SK-N-MC (cell line): ENCODE measurements around the gene LYPD1.

Source experiments
- EZH2 ChIP-seq: fragments of 200-600 bp; sonication (generic); IDR thresholded peaks from one replicate; pipeline ENCODE4 v1.6.1; 2017; ENCODE audit warnings: antibody characterized with exemption
- FOXP2 ChIP-seq: optimal IDR thresholded peaks from 2 replicates; pipeline ENCODE3; 2011; ENCODE audit warnings: mild to moderate bottlenecking, moderate library complexity; ENCODE audit not compliant: insufficient read depth; ENCODE audit errors: extremely low read length, control extremely low read depth
- POLR2AphosphoS5 ChIP-seq: IDR thresholded peaks from 2 replicates; pipeline ENCODE4 v1.6.1; 2012; ENCODE audit warnings: mild to moderate bottlenecking, low read depth, low read length, borderline replicate concordance

GRCh38 chr2:132607426-132608090 is 62.4 kb downstream of the LYPD1 start:
- no peak for TF ChIP-seq EZH2
- TF ChIP-seq FOXP2 = no peak
- TF ChIP-seq POLR2AphosphoS5 = no peak
